ENCODE results near the gene CDH19.

CDH19 gene

GRCh38 chr18:66603941-66604627, at the start of gene CDH19:
Gene CDH19 (minus strand): TSS chr18:66604090. CDS start chr18:66572204, 31,886 bp downstream.
- no peak for DNase-seq (ENCODE audit: low spot score)
- no peak for TF ChIP-seq CTCF (IDR thresholded peaks at IDR 0.05; ENCODE audit: extremely low read depth, missing control alignments)

GRCh38 chr18:66647671-66648070, 43.8 kb upstream of the CDH19 start:
- no peak for TF ChIP-seq CTCF (IDR thresholded peaks at IDR 0.05; ENCODE audit: extremely low read depth, missing control alignments)
- no peak for DNase-seq (ENCODE audit: low spot score)

DNA sequence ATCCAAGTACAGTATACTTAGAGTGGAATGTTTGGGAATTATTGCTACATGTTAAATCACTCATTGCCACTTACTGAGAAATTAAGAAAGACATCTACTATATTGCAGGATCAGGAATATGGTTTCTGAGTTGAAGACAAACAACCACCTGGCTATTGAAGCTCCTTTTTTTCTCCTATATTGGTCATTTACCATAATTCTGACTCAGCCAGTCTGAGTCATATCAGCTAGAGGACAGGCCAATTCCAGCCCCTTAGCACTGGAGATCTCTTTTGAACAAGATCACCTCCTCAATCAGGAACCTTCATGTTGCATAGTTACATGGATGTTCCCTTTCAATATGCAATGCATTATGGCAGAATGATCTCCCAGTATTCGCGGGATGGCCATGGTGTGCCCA, 42.7 kb upstream of the CDH19 start:
- no peak for TF ChIP-seq CTCF (IDR thresholded peaks at IDR 0.05; ENCODE audit: extremely low read depth, missing control alignments)
- no peak for DNase-seq (ENCODE audit: low spot score)

DNA sequence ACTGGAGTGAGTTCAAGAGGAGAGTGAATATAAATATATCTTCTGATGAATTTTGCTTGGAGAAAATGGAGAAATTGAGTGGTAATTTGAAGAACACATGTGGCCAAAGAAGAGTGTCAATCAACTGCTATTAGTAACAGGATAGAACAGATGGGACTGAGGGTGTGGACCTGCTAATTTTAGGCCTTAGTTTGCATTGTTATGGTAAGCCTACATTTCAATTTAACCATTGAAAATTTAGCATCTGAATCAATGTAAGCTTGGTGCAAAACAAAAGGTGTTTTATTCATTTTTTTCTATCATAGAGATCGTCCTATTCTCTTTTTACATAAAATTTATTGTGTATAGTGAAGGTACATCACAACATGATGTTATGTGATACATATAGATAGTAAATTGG, 42.1 kb upstream of the CDH19 start:
- DNase-seq (ENCODE audit: low spot score): no peak
- TF ChIP-seq CTCF (IDR thresholded peaks at IDR 0.05; ENCODE audit: extremely low read depth, missing control alignments): no peak

DNA sequence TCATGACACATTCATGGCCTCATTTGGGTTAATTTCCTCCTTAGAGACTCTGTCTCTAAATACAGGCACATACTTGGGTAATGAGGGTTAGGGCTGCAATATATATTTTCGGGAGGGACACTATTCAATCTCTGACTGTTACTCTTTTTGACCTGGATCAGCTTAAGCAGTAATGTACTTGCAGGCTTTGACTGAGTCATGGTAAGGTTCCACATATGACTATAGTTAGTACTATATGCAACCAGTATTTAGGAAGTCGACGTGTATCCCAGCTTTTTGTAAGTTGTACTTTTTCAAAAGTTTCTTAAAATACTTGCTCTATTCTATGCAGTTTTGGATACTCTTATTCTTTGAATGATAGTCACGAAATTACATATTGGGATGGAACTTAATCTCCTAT, 37.2 kb upstream of the CDH19 start:
- no peak for TF ChIP-seq CTCF (IDR thresholded peaks at IDR 0.05; ENCODE audit: extremely low read depth, missing control alignments)
- DNase-seq (ENCODE audit: low spot score): no peak

GRCh38 chr18:66640431-66640830, 36.5 kb upstream of the CDH19 start:
- no peak for DNase-seq (ENCODE audit: low spot score)
- TF ChIP-seq CTCF (IDR thresholded peaks at IDR 0.05; ENCODE audit: extremely low read depth, missing control alignments): no peak

DNA sequence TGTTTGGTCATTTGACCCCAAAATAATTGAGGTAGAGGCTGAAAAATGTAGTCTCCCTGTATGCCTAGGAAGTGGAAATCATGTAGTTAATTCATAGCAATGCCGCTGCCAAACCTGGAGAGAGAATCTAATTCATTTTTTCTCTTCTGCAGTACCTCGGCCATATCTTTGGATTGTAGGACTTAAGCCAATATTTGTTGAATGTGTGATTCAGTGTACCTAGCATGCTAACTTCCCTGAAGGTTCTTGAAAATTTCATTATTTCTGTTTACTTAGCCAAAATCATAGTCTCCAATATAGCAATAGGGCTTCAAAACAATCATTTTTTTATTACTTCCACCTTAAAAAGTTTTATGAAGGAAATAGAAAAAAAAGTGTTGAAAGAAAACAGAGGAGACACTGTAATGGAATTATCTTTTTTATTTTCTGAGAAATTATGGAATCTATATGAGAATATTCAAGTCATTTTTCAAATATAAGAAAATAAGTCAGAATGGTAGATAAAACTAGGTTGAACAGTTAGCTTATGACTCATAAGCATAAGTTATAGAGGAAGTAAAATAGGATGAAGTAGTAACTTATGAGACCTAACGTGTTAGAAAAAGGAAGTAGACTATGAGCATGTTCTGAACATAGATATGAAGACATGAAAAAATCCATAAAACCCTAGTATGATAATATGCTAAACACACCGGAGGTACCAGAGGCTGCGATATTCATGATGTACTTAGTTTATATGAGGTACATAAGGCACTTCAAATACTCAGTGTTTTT, 35.2 kb upstream of the CDH19 start:
- DNase-seq (ENCODE audit: low spot score): no peak
- TF ChIP-seq CTCF (IDR thresholded peaks at IDR 0.05; ENCODE audit: extremely low read depth, missing control alignments): no peak

All from GM20000 (cell line).